ENCODE measurements around the gene YAE1. TPM values are rescaled to one million over a fixed set of nuclear protein-coding genes. Genes with fewer than 3 reads are reported as not detected.

YAE1 gene
- total and polyA plus RNA-seq, 2 of the 8 experiments (the other 6 are each of a cell fraction or from before 2014, with no cell fraction given) = 24.1 to 38.0 TPM

DNA sequence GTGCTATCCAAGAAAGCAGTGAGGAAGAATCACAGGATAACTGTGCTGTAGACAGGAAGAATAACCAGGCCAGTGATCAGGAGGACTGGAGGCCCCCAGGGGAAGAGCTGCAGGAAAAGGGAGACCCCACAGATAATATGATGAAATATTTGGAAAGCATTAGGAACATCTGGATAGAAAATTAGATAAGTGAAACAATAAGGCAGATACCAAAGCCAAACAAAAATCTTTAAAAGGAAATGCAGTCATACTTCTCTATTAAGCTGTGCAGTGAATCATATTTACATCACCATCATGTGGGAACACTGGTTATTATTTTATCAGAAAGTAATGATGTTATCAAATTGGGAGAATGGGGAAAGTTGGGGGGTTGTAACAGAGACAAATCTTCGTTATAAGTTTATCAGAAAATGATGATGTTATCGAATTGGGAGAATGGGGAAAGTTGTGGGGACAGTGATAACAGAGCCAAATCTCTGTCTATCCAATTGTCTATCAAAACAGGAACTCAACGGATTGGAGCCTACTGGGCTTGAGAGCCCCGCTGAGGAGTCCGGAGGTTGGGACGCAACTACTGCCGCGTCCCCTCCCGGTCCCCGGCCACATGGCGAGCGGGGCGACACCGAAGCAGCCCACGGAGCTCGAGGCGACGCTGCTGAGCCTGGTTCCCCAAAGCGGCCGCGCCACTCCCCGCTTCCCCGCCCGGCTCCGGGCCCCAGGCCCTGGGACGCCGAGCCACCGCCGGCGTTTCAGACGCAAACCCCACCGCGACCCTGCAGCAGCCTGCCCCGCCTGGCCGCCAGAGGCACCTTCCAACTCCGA is 43.1 kb downstream of the YAE1 start (continued):
- TF ChIP-seq TBP (IDR thresholded peaks at IDR 0.05; ENCODE audit: low read depth, low read length) (peak; percentile 68; the same call in 1 of the 2 replicates), SRF (IDR thresholded peaks at IDR 0.05; ENCODE audit: low read depth, low read length) (no peak), SP1 (IDR thresholded peaks at IDR 0.05; ENCODE audit: low read depth, low read length) (no peak), FOSL1 (IDR thresholded peaks at IDR 0.05; ENCODE audit: insufficient read depth, low read depth, low read length) (no peak), MAX (IDR thresholded peaks at IDR 0.05) (peak; percentile 81), GTF2F1 (IDR thresholded peaks at IDR 0.05; ENCODE audit: borderline replicate concordance, low read depth, low read length) (no peak), POU5F1 (IDR thresholded peaks at IDR 0.05; ENCODE audit: low read depth, low read length) (no peak), KDM5A (IDR thresholded peaks at IDR 0.05; ENCODE audit: low read length) (no peak), BCL11A (IDR thresholded peaks at IDR 0.05; ENCODE audit: low read depth in 2 of 2, low read length in 2 of 2) (no peak), MAFK (IDR thresholded peaks at IDR 0.05; ENCODE audit: low read depth, low read length) (no peak), POLR2A (IDR thresholded peaks at IDR 0.05; ENCODE audit: control extremely low read depth in 1 of 2, low read depth in 2 of 2, low read length in 2 of 2) (no peak), RBBP5 (IDR thresholded peaks at IDR 0.05; ENCODE audit: borderline replicate concordance, low read depth, low read length) (peak; percentile 51; the same call in 1 of the 2 replicates), TCF12 (IDR thresholded peaks at IDR 0.05; ENCODE audit: low read depth, low read length) (no peak), GABPA (IDR thresholded peaks at IDR 0.05; ENCODE audit: borderline replicate concordance, insufficient read depth, low read length) (peak; percentile 26; the same call in 1 of the 2 replicates), CBX5 (IDR thresholded peaks at IDR 0.05; ENCODE audit: low read depth, low read length) (no peak), CTCF (IDR thresholded peaks at IDR 0.05; ENCODE audit: control extremely low read depth in 1 of 3, insufficient read depth in 1 of 3, low read depth in 1 of 3, low read length in 3 of 3) (peak; percentile 40 to 50 (median 46)), SUZ12 (IDR thresholded peaks at IDR 0.05; ENCODE audit: low read length) (no peak), RFX5 (IDR thresholded peaks at IDR 0.05; ENCODE audit: borderline replicate concordance, low read depth, low read length) (no peak), PHF8 (conservative IDR thresholded peaks at IDR 0.05; ENCODE audit: low read depth, low read length) (peak; percentile 45), BACH1 (IDR thresholded peaks at IDR 0.05; ENCODE audit: low read length) (no peak), SP4 (IDR thresholded peaks at IDR 0.05; ENCODE audit: low read length) (no peak), HDAC2 (IDR thresholded peaks at IDR 0.05; ENCODE audit: borderline replicate concordance in 1 of 2, low read depth in 2 of 2, low read length in 2 of 2) (no peak)
